H1 (cell line): Measurements from ENCODE around the gene PCDHA1. TPM values are rescaled to one million over a fixed set of nuclear protein-coding genes. Genes with fewer than 3 reads are reported as not detected.

Experiments
- ASH2L ChIP-seq: fragments of 200-600, 300-600 bp; sonication (generic); IDR thresholded peaks from one replicate; pipeline ENCODE4 v1.7.1; 2017; ENCODE audit warnings: low read length
- ATF2 ChIP-seq: IDR thresholded peaks from 2 replicates; pipeline ENCODE4 v1.6.1; 2012; ENCODE audit warnings: low read length, inconsistent platforms
- BACH1 ChIP-seq: IDR thresholded peaks from 2 replicates; pipeline ENCODE4 v1.6.1; 2012; ENCODE audit warnings: low read length, improper control_type of control experiment
- CBX5 ChIP-seq: fragments of 300-800, 300-1000 bp; sonication (generic); IDR thresholded peaks from 2 replicates; pipeline ENCODE4 v1.7.1; 2016; ENCODE audit warnings: antibody characterized with exemption, low read length, low read depth
- CBX8 ChIP-seq: fragments of 300-800, 300-1000 bp; sonication (generic); IDR thresholded peaks from 2 replicates; pipeline ENCODE4 v1.7.1; 2016; ENCODE audit warnings: low read depth, low read length, borderline replicate concordance
- CEBPB ChIP-seq: IDR thresholded peaks from 2 replicates; pipeline ENCODE4 v1.6.1; 2012; ENCODE audit warnings: low read depth, low read length
- CTCF ChIP-seq, 3 experiments: IDR thresholded peaks; 1 replicate in 2 of 3; 2 replicates in 1 of 3; pipeline versions ENCODE4 v1.5.1 to v1.6.1; 2011; ENCODE audit warnings: low read length in 3 of 3, mild to moderate bottlenecking in 3 of 3, inconsistent platforms in 2 of 3, low read depth in 1 of 3, moderate library complexity in 1 of 3; ENCODE audit not compliant: insufficient read depth in 1 of 3; ENCODE audit errors: control extremely low read depth in 1 of 3
- E2F6 ChIP-seq: IDR thresholded peaks from 2 replicates; pipeline ENCODE4 v1.6.1; 2012; ENCODE audit warnings: inconsistent platforms
- EP300 ChIP-seq, 2 experiments: IDR thresholded peaks; 1 replicate in 1 of 2; 2 replicates in 1 of 2; pipeline ENCODE4 v1.6.1; 2011 to 2012; ENCODE audit warnings: low read depth in 2 of 2, low read length in 2 of 2, mild to moderate bottlenecking in 2 of 2, borderline replicate concordance in 1 of 2, inconsistent platforms in 1 of 2, moderate library complexity in 1 of 2
- FOSL1 ChIP-seq: IDR thresholded peaks from 2 replicates; pipeline ENCODE4 v1.6.1; 2011; ENCODE audit warnings: mild to moderate bottlenecking, low read depth, low read length, moderate library complexity; ENCODE audit not compliant: insufficient read depth
- GTF2F1 ChIP-seq: IDR thresholded peaks from 2 replicates; pipeline ENCODE4 v1.6.1; 2012; ENCODE audit warnings: low read depth, low read length, improper control_type of control experiment, borderline replicate concordance
- HDAC2 ChIP-seq, 2 experiments: fragments of 300-600 bp in 1 of 2; sonication (generic) in 1 of 2; IDR thresholded peaks; 2 replicates each; pipeline ENCODE4 v1.6.1; 2011 to 2012; ENCODE audit warnings: low read depth in 2 of 2, low read length in 2 of 2, mild to moderate bottlenecking in 2 of 2, moderate library complexity in 2 of 2, borderline replicate concordance in 1 of 2, inconsistent platforms in 1 of 2
- KDM5A ChIP-seq: fragments of 200-600 bp; IDR thresholded peaks from 2 replicates; pipeline ENCODE4 v1.7.1; 2012; ENCODE audit warnings: mild to moderate bottlenecking, low read length, inconsistent platforms, mixed read lengths
- MAX ChIP-seq: IDR thresholded peaks from 2 replicates; pipeline ENCODE4 v1.6.1; 2012; ENCODE audit warnings: inconsistent platforms
- RAD21 ChIP-seq, 2 experiments: IDR thresholded peaks in 1 of 2; conservative IDR thresholded peaks in 1 of 2; 2 replicates each; pipeline ENCODE4 v1.6.1; 2011; ENCODE audit warnings: low read depth in 2 of 2, low read length in 2 of 2, improper control_type of control experiment in 1 of 2, inconsistent platforms in 1 of 2, mild to moderate bottlenecking in 1 of 2, moderate library complexity in 1 of 2
- SAP30 ChIP-seq: fragments of 300-600 bp; sonication (generic); IDR thresholded peaks from 2 replicates; pipeline ENCODE4 v1.7.1; 2012; ENCODE audit warnings: low read length, moderate library complexity, mild to moderate bottlenecking, inconsistent platforms; ENCODE audit not compliant: insufficient read depth, insufficient replicate concordance
- TAF7 ChIP-seq: optimal IDR thresholded peaks from 2 replicates; pipeline ENCODE3; 2011; ENCODE audit warnings: low read depth, mild to moderate bottlenecking, inconsistent platforms, low read length, moderate library complexity, borderline replicate concordance
- YY1 ChIP-seq: IDR thresholded peaks from 2 replicates; pipeline ENCODE4 v1.6.1; 2011; ENCODE audit warnings: low read depth, mild to moderate bottlenecking, low read length
- polyA plus RNA-seq, 7 experiments: library from polyadenylated mRNA; depleted of rRNA in 3 of 7; stranded (reverse) in 5 of 7; unstranded in 2 of 7; fragments of >200 nt in 5 of 7; fragments of 200-250 nt in 2 of 7; gene quantifications; 1 replicate in 5 of 7; 2 replicates in 1 of 7; 4 replicates in 1 of 7; pipeline versions ENCODE4 v1.2.1 to v1.2.3, GENCODE V29; 2011 to 2013; ENCODE audit warnings: missing spikeins in 2 of 7, mixed read lengths in 2 of 7
- total RNA-seq: library from RNA; stranded (reverse); fragmentation: NEBNext Ultra II Directional; extraction: Animal tissue kit (Norgen Biotek cat#: 25700); gene quantifications from 2 replicates; pipeline ENCODE4 v1.2.1, GENCODE V29; 2021

Gene PCDHA1
- total and polyA plus RNA-seq, 2 of the 8 experiments (the other 6 are each of a cell fraction or from before 2014, with no cell fraction given) = 0.23 to 0.50 TPM

- peak in 1 of 3 experiments; percentile 9; a peak in 1 of 4 replicates for TF ChIP-seq CTCF (IDR thresholded peaks at IDR 0.05; ENCODE audit: control extremely low read depth in 1 of 3, insufficient read depth in 1 of 3, low read depth in 1 of 3, low read length in 3 of 3)
- no peak for TF ChIP-seq YY1
- peak; percentile 74 for TF ChIP-seq SAP30
- TF ChIP-seq RAD21 (IDR thresholded peaks at IDR 0.05 in 1 of 2, conservative IDR thresholded peaks at IDR 0.05 in 1 of 2; ENCODE audit: low read depth in 2 of 2, low read length in 2 of 2) = 0 out of 4 replicates have a peak, but pooled peaks of 1 of the 2 experiments have one; percentile 21
- no peak for TF ChIP-seq EP300 (IDR thresholded peaks at IDR 0.05; ENCODE audit: borderline replicate concordance in 1 of 2, low read depth in 2 of 2, low read length in 2 of 2)
- no peak for TF ChIP-seq CBX8
- no peak for TF ChIP-seq TAF7
- peak; percentile 8 for TF ChIP-seq ASH2L
- peak; percentile 51; the same call in 1 of the 2 replicates for TF ChIP-seq BACH1
- peak; percentile 36; the same call in 1 of the 2 replicates for TF ChIP-seq MAX
- no peak for TF ChIP-seq KDM5A
- TF ChIP-seq ATF2 = no peak
- no peak for TF ChIP-seq CBX5
- 0 out of 2 replicates have a peak, but pooled peaks have one; percentile 21 for TF ChIP-seq E2F6
- no peak for TF ChIP-seq CEBPB
- TF ChIP-seq HDAC2 (IDR thresholded peaks at IDR 0.05; ENCODE audit: borderline replicate concordance in 1 of 2, low read depth in 2 of 2, low read length in 2 of 2) = no peak
- TF ChIP-seq FOSL1 = no peak
- TF ChIP-seq GTF2F1 = no peak
Measured at GRCh38 chr5:140927228-140927573, 141.3 kb downstream of the PCDHA1 start (continued).
